ENCODE results near the gene RNF40.
A peak's percentile ranks its signal among the peaks of the same experiment; 100 is the strongest.

Gene RNF40

GRCh38 chr16:30740364-30741251 is 21.5 kb upstream of the RNF40 start:
- no peak for DNase-seq

GRCh38 chr16:30741461-30741914 is 20.6 kb upstream of the RNF40 start:
- DNase-seq: no peak

GRCh38 chr16:30743716-30744115 is 18.4 kb upstream of the RNF40 start:
- DNase-seq: no peak

GRCh38 chr16:30744183-30744582 is 17.9 kb upstream of the RNF40 start:
- no peak for DNase-seq

GRCh38 chr16:30745082-30745481 is 17.0 kb upstream of the RNF40 start:
- DNase-seq: no peak

GRCh38 chr16:30746638-30747175 is 15.4 kb upstream of the RNF40 start:
- DNase-seq: no peak

- DNase-seq: no peak
Observed at GRCh38 chr16:30747331-30747730, 14.8 kb upstream of the RNF40 start.

- peak; percentile 97 for DNase-seq
Observed at GRCh38 chr16:30747799-30748633, 14.1 kb upstream of the RNF40 start, which contains the start of gene PHKG2. Gene PHKG2, plus strand, starts transcription at chr16:30748425. Its CDS starts 396 bp downstream, at chr16:30748821.

- no peak for DNase-seq
Observed at GRCh38 chr16:30748634-30749445, 13.3 kb upstream of the RNF40 start.

- no peak for DNase-seq
Observed at GRCh38 chr16:30750201-30750600, 11.9 kb upstream of the RNF40 start.

- DNase-seq: no peak
Observed at GRCh38 chr16:30750876-30751465, 11.2 kb upstream of the RNF40 start.

- no peak for DNase-seq
Observed at GRCh38 chr16:30753596-30753995, 8.5 kb upstream of the RNF40 start.

- no peak for DNase-seq
Observed at GRCh38 chr16:30755955-30756780, 6.0 kb upstream of the RNF40 start.

- DNase-seq: no peak
Observed at GRCh38 chr16:30756781-30757100, 5.4 kb upstream of the RNF40 start.

- no peak for DNase-seq
Observed at GRCh38 chr16:30757316-30757715, 4.8 kb upstream of the RNF40 start.

- DNase-seq: no peak
Observed at GRCh38 chr16:30758988-30759491, 3.1 kb upstream of the RNF40 start.

GRCh38 chr16:30760001-30760559 is 2.0 kb upstream of the RNF40 start:
- DNase-seq: no peak

- no peak for DNase-seq
Observed at GRCh38 chr16:30760577-30761426, 1.3 kb upstream of the RNF40 start.

GRCh38 chr16:30761427-30761927 is 645 bp upstream of the RNF40 start:
- no peak for DNase-seq
